B cell (primary cell): ENCODE measurements around the gene CENPO. TPM values are rescaled to one million over a fixed set of nuclear protein-coding genes. Genes with fewer than 3 reads are reported as not detected.

Experiments used
- ATAC-seq: fragments of 200-7000 bp; cut with Tn5 transposase; one replicate; pipeline ENCODE4 v1.10.0; 2021; ENCODE audit warnings: low read depth, mild to moderate bottlenecking, moderate number of reproducible peaks, moderate library complexity
- CTCF ChIA-PET: fragments of 350-600 bp; sonication (Branson Sonifier 250); formaldehyde crosslinking; loops from one replicate; lab custom pipeline; 2021; ENCODE audit warnings: antibody characterized with exemption, inconsistent platforms; lab: Charles Lee
- POLR2A ChIA-PET: fragments of 350-600 bp; sonication (Branson Sonifier 250); formaldehyde crosslinking; loops from one replicate; lab custom pipeline; 2021; ENCODE audit warnings: antibody characterized with exemption; lab: Charles Lee
- DNase-seq: peaks from one replicate; pipeline ENCODE4 v3.0.0; 2013
- H2AFZ ChIP-seq: 2 replicates; pipeline ENCODE4 v1.6.1; 2012; ENCODE audit warnings: mild to moderate bottlenecking, low read depth, low read length; ENCODE audit not compliant: insufficient read depth, poor library complexity, severe bottlenecking
- H3K27ac ChIP-seq, 2 donors: 1 replicate in 1 of 2; 2 replicates in 1 of 2; pipeline ENCODE4 v1.5.1; 2012 to 2013; ENCODE audit warnings: low read length in 2 of 2, mild to moderate bottlenecking in 2 of 2, moderate library complexity in 1 of 2
- H3K27me3 ChIP-seq, 4 experiments: fragments of 200-600 bp in 1 of 4; sonication (generic) in 1 of 4; replicated peaks in 1 of 4; 1 replicate in 2 of 4; 2 replicates in 2 of 4; pipeline versions ENCODE4 v1.6.1 to v1.7.0; 2013 to 2016; ENCODE audit warnings: low read length in 3 of 4, mild to moderate bottlenecking in 2 of 4, mixed read lengths in 1 of 4, moderate library complexity in 1 of 4; ENCODE audit not compliant: insufficient read depth in 4 of 4, control insufficient read depth in 3 of 4; ENCODE audit errors: control extremely low read depth in 1 of 4
- H3K36me3 ChIP-seq, 2 experiments: replicated peaks in 1 of 2; 1 replicate in 1 of 2; 2 replicates in 1 of 2; pipeline versions ENCODE4 v1.6.1 to v1.7.1; 2013; ENCODE audit warnings: low read length in 1 of 2; ENCODE audit not compliant: insufficient read depth in 2 of 2, control insufficient read depth in 1 of 2; ENCODE audit errors: control extremely low read depth in 1 of 2, extremely low read depth in 1 of 2
- H3K4me1 ChIP-seq, 2 donors: fragments of 200-600 bp in 1 of 2; sonication (generic) in 1 of 2; 1 replicate in 1 of 2; 2 replicates in 1 of 2; pipeline versions ENCODE4 v1.5.1 to v1.6.1; 2013 to 2017; ENCODE audit warnings: low read length in 2 of 2; ENCODE audit not compliant: control insufficient read depth in 2 of 2, insufficient read depth in 2 of 2
- H3K4me2 ChIP-seq: replicated peaks from 2 replicates; pipeline ENCODE3; 2012; ENCODE audit warnings: mild to moderate bottlenecking, low read depth, low read length; ENCODE audit not compliant: poor library complexity, severe bottlenecking
- H3K4me3 ChIP-seq, 5 experiments: fragments of 200-600 bp in 1 of 5; sonication (generic) in 1 of 5; 1 replicate in 3 of 5; 2 replicates in 2 of 5; pipeline versions ENCODE4 v1.5.1 to v1.7.0; 2011 to 2016; ENCODE audit warnings: low read length in 4 of 5, mild to moderate bottlenecking in 4 of 5, low read depth in 2 of 5, control low read depth in 1 of 5, moderate library complexity in 1 of 5; ENCODE audit not compliant: insufficient read depth in 1 of 5; ENCODE audit errors: control extremely low read depth in 1 of 5, extremely low read depth in 1 of 5
- H3K79me2 ChIP-seq: fragments of 200-600 bp; sonication (generic); one replicate; pipeline ENCODE4 v1.6.0; 2016; ENCODE audit warnings: low read length; ENCODE audit not compliant: control insufficient read depth, insufficient read depth
- H3K9ac ChIP-seq: fragments of 200-600 bp; sonication (generic); 2 replicates; pipeline ENCODE4 v1.6.1; 2017; ENCODE audit warnings: mild to moderate bottlenecking, low read length, moderate library complexity
- H3K9me3 ChIP-seq, 3 donors: one replicate each; pipeline versions ENCODE4 v1.6.1 to v1.7.1; 2013; ENCODE audit warnings: low read length in 2 of 3; ENCODE audit not compliant: control insufficient read depth in 2 of 3, insufficient read depth in 1 of 3; ENCODE audit errors: control extremely low read depth in 1 of 3
- H4K20me1 ChIP-seq: 2 replicates; pipeline ENCODE4 v1.6.0; 2012; ENCODE audit warnings: mild to moderate bottlenecking, low read length; ENCODE audit not compliant: insufficient read depth, control insufficient read depth, poor library complexity, severe bottlenecking
- H3K27ac Mint-ChIP-seq: one replicate; pipeline ENCODE4 v1.8.0; 2021; ENCODE audit warnings: mixed read lengths
- H3K27me3 Mint-ChIP-seq: one replicate; pipeline ENCODE4 v1.8.0; 2021; ENCODE audit warnings: mixed read lengths
- H3K4me1 Mint-ChIP-seq: one replicate; pipeline ENCODE4 v1.8.0; 2021; ENCODE audit warnings: mixed read lengths
- H3K4me3 Mint-ChIP-seq: one replicate; pipeline ENCODE4 v1.8.0; 2021; ENCODE audit warnings: mixed read lengths
- H3K9me3 Mint-ChIP-seq: one replicate; pipeline ENCODE4 v1.8.0; 2022; ENCODE audit warnings: mixed read lengths; ENCODE audit not compliant: insufficient read depth
- EZH2 ChIP-seq: IDR thresholded peaks from 2 replicates; pipeline ENCODE4 v1.6.1; 2012; ENCODE audit warnings: borderline replicate concordance, low read depth, mild to moderate bottlenecking, moderate library complexity, low read length; ENCODE audit not compliant: insufficient read depth, poor library complexity, severe bottlenecking
- WGBS: methylation state at CpG from one replicate; pipeline ENCODE4 v1.1.5; 2013; ENCODE audit warnings: missing lambda C conversion rate; ENCODE audit not compliant: insufficient coverage; 5-methylcytosine and 5-hydroxymethylcytosine counted together
- intact Hi-C: fragments of 100-400 bp; cut with micrococcal nuclease; formaldehyde crosslinking; loops from one replicate; pipeline ENCODE4 v1.10.0; 2022
- polyA plus RNA-seq: library from polyadenylated mRNA; depleted of rRNA; stranded (reverse); fragments of >200 nt; gene quantifications from 2 replicates; pipeline ENCODE4 v1.2.3, GENCODE V29; 2012
- total RNA-seq, 2 donors: library from RNA; stranded (reverse); fragments of 120-200 nt in 1 of 2; gene quantifications; 1 replicate in 1 of 2; 2 replicates in 1 of 2; pipeline versions ENCODE4 v1.2.3 to v1.2.4, GENCODE V29; 2013 to 2022
- TF ChIP-seq, protein P1 (sequence below): fragments of 200-600 bp; IDR thresholded peaks from one replicate; pipeline ENCODE4 v1.8.0; 2022; ENCODE audit warnings: antibody characterized with exemption, mild to moderate bottlenecking

Gene CENPO
- total and polyA plus RNA-seq, 2 donors (not counting 1 experiment from before 2014, with no cell fraction given), result 4.5 to 10.4 TPM

DNA sequence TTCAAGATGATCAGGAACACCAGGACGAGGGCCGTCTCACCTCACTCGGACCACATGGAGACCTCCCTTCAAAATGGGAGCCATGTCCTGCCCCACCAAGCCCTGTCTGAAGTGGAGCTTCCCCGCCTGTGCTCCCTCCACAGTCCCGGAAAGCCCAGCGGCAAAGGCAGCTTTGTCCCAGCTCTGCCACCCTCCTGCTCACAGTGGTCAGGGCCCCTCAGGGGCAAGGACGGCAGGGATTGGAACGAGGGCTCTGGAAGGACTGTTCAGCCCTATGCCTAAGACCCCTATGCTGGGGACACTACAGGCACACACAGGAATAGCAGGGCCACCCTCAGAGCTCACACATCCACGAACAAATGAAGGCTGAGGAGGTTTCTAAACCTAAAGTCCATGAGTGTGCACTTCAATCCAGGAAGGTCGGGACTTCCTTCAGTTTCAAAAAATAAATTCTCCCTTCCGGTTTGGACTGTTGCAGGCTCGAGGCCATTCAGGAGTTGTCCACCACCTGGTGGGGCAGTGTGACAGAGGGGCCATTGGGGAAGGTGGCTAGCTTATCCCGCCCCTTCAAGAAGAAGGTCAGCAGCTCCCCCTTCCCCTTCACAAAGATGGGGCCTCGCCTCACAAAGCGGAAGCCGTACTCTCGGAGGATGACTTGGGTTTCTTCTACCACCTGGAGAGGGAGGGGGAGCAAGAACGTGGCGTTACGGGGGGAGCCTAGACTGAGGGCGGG, 26.4 kb downstream of the CENPO start:
- Histone ChIP-seq H3K4me2 (no peak overlapping the region), H3K27ac (no peak overlapping the region), H3K4me3 (no peak overlapping the region), H4K20me1 (no peaks in the 10 kb centered on the region), H3K9me3 (no peaks in the 10 kb centered on the region), H2AFZ (no peak overlapping the region), H3K27me3 (no peaks in the 10 kb centered on the region), H3K79me2 (peaks cover 7% of the 10 kb centered on the region), H3K36me3 (peaks cover 0 to 39% of the 10 kb centered on the region in 2 experiments), H3K9ac (no peak overlapping the region), H3K4me1 (no peaks in the 10 kb centered on the region)
- no peak for TF ChIP-seq EZH2
- TF ChIP-seq, protein P1, sequence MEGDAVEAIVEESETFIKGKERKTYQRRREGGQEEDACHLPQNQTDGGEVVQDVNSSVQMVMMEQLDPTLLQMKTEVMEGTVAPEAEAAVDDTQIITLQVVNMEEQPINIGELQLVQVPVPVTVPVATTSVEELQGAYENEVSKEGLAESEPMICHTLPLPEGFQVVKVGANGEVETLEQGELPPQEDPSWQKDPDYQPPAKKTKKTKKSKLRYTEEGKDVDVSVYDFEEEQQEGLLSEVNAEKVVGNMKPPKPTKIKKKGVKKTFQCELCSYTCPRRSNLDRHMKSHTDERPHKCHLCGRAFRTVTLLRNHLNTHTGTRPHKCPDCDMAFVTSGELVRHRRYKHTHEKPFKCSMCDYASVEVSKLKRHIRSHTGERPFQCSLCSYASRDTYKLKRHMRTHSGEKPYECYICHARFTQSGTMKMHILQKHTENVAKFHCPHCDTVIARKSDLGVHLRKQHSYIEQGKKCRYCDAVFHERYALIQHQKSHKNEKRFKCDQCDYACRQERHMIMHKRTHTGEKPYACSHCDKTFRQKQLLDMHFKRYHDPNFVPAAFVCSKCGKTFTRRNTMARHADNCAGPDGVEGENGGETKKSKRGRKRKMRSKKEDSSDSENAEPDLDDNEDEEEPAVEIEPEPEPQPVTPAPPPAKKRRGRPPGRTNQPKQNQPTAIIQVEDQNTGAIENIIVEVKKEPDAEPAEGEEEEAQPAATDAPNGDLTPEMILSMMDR, result no peak
- DNase-seq (no peak), ATAC-seq (no peak)
- peaks cover 2% of the 10 kb centered on the region for H3K4me1 Mint-ChIP-seq
- H3K4me3 Mint-ChIP-seq, result no peak overlapping the region
- intact Hi-C loops, result no loop called here
- CTCF ChIA-PET, result interaction anchor here (0.7 to 1.5 kb wide), 3 partner anchors 9 to 413 kb away, joined by 3 to 9 read pairs (median 9); no protein-coding TSS in a partner anchor
- H3K27me3 Mint-ChIP-seq, result no peaks in the 10 kb centered on the region
- no peak overlapping the region for H3K27ac Mint-ChIP-seq
- WGBS, result 95% methylated on average over 10 of the region's 21 CpGs
- POLR2A ChIA-PET, result interaction anchor here (0.7 kb wide), 1 partner anchor 24 kb away, joined by 9 read pairs; no protein-coding TSS in a partner anchor
- H3K9me3 Mint-ChIP-seq, result no peaks in the 10 kb centered on the region

- H3K36me3 ChIP-seq, result peaks cover 0 to 38% of the 10 kb centered on the region in 2 experiments
- no peaks in the 10 kb centered on the region for H3K4me1 ChIP-seq
- no peak overlapping the region for H3K4me3 ChIP-seq
- H3K4me3 Mint-ChIP-seq, result no peak overlapping the region
- 95% methylated on average over 7 of the region's 7 CpGs for WGBS
- POLR2A ChIA-PET, result interaction anchor here (0.7 kb wide), 1 partner anchor 25 kb away, joined by 9 read pairs; no protein-coding TSS in a partner anchor
- no peak for DNase-seq
- H3K9ac ChIP-seq, result no peak overlapping the region
- no peak overlapping the region for H3K4me2 ChIP-seq
- H2AFZ ChIP-seq, result no peak overlapping the region
- H3K27ac Mint-ChIP-seq, result no peak overlapping the region
- intact Hi-C loops, result no loop called here
- CTCF ChIA-PET, result no interaction called here
- TF ChIP-seq EZH2, result no peak
- TF ChIP-seq, protein P1, result no peak
- no peaks in the 10 kb centered on the region for H3K27me3 ChIP-seq
- no peak overlapping the region for H3K27ac ChIP-seq
- no peak for ATAC-seq
- H3K79me2 ChIP-seq, result peaks cover 1% of the 10 kb centered on the region
- no peaks in the 10 kb centered on the region for H3K9me3 Mint-ChIP-seq
- peaks cover 2% of the 10 kb centered on the region for H3K4me1 Mint-ChIP-seq
- H4K20me1 ChIP-seq, result no peaks in the 10 kb centered on the region
- no peaks in the 10 kb centered on the region for H3K9me3 ChIP-seq
- no peaks in the 10 kb centered on the region for H3K27me3 Mint-ChIP-seq
Measured at GRCh38 chr2:24820175-24820513, 26.9 kb downstream of the CENPO start.
